GM19328 (cell line): ENCODE measurements around the gene RS1.

Experiments
- ATAC-seq: cut with Tn5 transposase; IDR thresholded peaks from one replicate; pipeline ENCODE4 v1.9.1; 2021; ENCODE audit warnings: mild to moderate bottlenecking, moderate library complexity; ENCODE audit not compliant: unreplicated experiment

Gene RS1

DNA sequence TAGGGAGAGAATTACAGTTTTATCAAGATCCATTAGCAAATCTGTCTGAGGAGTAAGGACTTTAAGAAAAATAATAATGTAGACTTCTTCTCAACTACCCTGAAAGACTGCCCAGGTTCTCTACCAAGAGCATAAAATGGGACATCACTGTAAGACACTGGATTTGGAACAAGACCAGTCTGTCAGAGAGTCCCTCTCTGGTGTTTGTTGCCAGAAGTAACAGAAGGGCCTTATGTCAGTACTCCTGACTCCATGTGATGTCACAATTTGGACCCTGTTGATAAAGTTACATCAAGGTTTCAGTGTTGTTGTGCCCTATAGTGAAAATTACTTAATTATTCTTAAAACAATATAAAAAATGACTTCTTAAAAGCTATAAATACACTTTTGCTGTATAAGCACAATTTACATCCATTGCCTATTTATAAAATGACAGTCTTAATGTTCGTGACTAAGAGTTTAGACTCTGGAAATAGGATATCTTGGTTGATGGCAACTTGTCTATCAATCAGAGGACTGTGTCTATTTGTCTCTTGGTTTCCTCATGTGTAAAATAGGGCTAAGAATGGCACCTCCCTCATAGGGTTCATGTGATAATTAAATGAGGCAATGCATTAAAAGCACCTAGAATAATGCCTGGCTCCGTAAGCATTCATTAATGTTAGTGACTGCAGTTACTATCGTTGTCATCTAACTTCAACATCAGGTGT lies 57.8 kb downstream of the RS1 start:
- ATAC-seq: no peak

DNA sequence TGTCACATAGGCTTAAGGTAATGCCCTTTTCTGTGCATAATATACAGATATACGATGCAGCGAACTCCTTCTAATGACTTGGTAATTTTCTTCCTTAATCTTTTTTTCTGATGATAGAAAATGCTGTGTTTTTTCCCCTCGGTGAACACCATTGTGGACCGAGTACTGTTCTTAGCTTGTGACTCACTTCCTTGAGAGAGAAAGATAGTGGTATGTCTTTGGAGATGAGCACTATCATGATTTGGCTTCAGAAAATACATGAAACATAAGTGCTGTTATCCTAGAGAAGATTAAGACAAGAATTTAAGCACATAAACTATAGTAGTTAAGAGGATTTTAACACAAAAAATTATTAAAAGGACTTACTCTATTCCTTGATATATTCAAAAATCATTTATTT lies 63.9 kb downstream of the RS1 start:
- ATAC-seq: no peak

DNA sequence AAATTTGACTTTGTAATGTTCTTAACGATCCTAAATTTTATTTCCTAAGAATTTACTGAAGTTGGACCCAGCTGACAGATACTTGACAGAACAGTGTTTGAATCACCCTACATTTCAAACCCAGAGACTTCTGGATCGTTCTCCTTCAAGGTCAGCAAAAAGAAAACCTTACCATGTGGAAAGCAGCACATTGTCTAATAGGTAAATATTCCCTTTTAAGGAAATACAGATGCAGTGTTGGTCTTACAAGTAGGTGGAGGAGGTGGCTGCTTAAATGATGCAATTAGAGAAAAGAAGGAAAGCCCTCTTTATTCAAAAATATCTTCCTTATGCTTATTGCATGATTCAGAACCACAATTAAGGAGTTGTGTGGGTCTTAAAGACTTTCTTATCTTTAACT lies 73.5 kb downstream of the RS1 start:
- ATAC-seq: no peak

DNA sequence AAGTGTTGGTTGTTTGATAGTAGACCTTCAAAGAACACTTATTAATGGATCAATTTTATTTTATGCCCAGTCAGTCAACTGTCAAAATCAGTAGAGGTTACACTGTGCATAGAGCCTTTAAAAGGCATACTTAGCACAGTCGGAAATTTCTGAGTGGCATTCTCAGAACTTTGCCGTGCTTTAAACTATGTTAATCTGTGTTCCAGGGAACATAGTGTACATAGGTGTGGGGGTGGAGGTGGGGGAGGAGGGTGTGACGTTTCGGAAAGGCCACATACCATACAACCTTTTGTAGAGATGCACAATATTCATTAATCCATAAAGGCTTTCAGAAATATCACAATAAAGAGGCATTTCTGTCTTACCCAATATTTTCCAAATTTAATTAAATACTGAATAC lies 75.8 kb downstream of the RS1 start:
- no peak for ATAC-seq

DNA sequence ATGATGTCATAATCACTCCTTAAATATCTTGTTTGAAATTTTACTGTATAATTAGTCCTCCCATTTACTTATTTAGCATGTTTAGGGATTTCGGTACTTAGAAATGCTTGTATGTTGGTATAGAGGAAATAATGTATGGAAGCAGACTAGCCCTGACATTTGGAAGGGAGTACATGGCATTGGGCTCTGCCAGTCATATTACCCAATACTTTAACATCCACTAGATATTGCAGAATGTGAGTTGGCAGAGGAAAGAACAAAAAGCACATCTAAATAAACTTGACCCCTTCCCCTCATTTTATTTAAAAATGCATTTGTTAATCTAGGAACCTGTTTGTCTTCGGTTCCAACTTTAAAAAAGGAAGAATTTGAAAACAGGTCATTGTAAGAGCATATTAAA lies 77.8 kb downstream of the RS1 start:
- no peak for ATAC-seq

DNA sequence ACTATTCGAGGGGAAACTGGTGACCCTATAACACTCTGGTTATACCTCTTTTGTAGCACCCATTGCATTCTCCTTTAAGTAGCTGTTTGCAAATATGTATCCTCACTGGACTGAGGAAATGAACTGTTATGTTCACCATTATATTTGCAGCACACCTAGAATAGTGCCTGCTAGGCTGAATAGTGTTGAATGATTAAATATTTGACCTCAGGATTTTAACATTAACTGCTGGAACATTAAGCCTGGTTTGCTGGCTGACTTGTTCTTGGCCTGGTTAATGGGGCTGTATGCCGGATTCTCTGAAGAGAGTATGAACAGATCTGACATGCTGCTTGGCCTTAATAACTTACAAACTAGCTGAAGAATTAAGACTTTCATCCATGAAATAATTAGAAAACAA lies 80.1 kb downstream of the RS1 start:
- ATAC-seq: no peak
